PFSK-1 (cell line): ENCODE results near the gene OSBPL2.

Source experiments
- FOXP2 ChIP-seq: optimal IDR thresholded peaks from 2 replicates; pipeline ENCODE3; 2011; ENCODE audit warnings: borderline replicate concordance, control low read depth, inconsistent platforms; ENCODE audit not compliant: insufficient read depth; ENCODE audit errors: extremely low read length, extremely low read depth
- POLR2AphosphoS5 ChIP-seq: IDR thresholded peaks from 2 replicates; pipeline ENCODE4 v1.6.1; 2012; ENCODE audit warnings: low read depth, mild to moderate bottlenecking, control low read depth, low read length, moderate library complexity
- SIN3A ChIP-seq: IDR thresholded peaks from 2 replicates; pipeline ENCODE4 v1.6.1; 2012; ENCODE audit warnings: mild to moderate bottlenecking, low read length, moderate library complexity, borderline replicate concordance; ENCODE audit not compliant: insufficient read depth
- TAF1 ChIP-seq: IDR thresholded peaks from 2 replicates; pipeline ENCODE4 v1.6.1; 2012; ENCODE audit warnings: low read length, control low read depth, borderline replicate concordance; ENCODE audit not compliant: insufficient read depth
- TF ChIP-seq, protein P1 (sequence below), 2 experiments: IDR thresholded peaks; 2 replicates each; pipeline versions ENCODE4 v1.6.1 to v1.8.0; 2011 to 2012; ENCODE audit warnings: low read depth in 2 of 2, low read length in 2 of 2, control low read depth in 1 of 2, inconsistent platforms in 1 of 2, mild to moderate bottlenecking in 1 of 2, moderate library complexity in 1 of 2; ENCODE audit not compliant: insufficient read depth in 1 of 2

Gene OSBPL2

DNA sequence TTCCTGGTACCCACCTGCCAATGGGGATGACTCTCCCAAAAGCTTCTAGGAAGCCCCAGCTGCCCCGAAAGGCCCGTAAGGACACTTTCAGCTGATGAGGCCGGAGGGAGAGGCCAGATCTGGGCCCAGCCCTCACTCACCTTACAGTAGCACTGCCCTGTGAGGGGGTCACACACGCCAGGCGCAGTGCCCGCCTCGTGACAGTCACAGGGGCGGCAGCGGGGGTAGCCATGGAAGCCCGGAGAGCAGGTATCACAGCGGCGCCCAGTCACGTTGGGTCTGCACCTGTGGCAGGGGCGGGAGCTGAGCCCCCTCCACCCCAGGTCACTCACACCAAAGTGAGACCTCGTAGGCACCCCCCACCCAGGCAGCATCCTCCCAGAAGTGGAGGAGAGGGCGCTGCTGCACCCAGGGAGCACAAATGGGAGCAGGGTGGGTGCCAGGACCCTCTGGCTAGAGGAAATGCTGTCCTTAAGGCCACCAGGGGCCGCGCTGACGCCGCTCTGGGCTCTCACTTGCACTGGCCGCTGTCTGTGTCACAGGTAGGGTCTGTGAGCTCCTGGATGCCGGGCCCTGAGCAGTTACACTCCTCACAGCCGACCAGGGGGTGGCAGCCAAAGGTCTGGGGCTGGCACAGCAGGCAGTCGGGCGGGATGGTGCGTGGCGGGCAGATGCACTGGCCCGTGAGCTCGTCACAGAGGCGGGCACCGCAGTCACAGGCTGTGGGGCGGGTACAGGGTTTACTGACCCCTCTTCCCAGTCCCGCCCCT lies 89.6 kb downstream of the OSBPL2 start:
- TF ChIP-seq, protein P1, sequence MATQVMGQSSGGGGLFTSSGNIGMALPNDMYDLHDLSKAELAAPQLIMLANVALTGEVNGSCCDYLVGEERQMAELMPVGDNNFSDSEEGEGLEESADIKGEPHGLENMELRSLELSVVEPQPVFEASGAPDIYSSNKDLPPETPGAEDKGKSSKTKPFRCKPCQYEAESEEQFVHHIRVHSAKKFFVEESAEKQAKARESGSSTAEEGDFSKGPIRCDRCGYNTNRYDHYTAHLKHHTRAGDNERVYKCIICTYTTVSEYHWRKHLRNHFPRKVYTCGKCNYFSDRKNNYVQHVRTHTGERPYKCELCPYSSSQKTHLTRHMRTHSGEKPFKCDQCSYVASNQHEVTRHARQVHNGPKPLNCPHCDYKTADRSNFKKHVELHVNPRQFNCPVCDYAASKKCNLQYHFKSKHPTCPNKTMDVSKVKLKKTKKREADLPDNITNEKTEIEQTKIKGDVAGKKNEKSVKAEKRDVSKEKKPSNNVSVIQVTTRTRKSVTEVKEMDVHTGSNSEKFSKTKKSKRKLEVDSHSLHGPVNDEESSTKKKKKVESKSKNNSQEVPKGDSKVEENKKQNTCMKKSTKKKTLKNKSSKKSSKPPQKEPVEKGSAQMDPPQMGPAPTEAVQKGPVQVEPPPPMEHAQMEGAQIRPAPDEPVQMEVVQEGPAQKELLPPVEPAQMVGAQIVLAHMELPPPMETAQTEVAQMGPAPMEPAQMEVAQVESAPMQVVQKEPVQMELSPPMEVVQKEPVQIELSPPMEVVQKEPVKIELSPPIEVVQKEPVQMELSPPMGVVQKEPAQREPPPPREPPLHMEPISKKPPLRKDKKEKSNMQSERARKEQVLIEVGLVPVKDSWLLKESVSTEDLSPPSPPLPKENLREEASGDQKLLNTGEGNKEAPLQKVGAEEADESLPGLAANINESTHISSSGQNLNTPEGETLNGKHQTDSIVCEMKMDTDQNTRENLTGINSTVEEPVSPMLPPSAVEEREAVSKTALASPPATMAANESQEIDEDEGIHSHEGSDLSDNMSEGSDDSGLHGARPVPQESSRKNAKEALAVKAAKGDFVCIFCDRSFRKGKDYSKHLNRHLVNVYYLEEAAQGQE (IDR thresholded peaks at IDR 0.05; ENCODE audit: insufficient read depth in 1 of 2, low read depth in 2 of 2, low read length in 2 of 2), result no peak
- no peak for TF ChIP-seq TAF1
- TF ChIP-seq POLR2AphosphoS5, result no peak
- TF ChIP-seq SIN3A, result no peak
- no peak for TF ChIP-seq FOXP2

DNA sequence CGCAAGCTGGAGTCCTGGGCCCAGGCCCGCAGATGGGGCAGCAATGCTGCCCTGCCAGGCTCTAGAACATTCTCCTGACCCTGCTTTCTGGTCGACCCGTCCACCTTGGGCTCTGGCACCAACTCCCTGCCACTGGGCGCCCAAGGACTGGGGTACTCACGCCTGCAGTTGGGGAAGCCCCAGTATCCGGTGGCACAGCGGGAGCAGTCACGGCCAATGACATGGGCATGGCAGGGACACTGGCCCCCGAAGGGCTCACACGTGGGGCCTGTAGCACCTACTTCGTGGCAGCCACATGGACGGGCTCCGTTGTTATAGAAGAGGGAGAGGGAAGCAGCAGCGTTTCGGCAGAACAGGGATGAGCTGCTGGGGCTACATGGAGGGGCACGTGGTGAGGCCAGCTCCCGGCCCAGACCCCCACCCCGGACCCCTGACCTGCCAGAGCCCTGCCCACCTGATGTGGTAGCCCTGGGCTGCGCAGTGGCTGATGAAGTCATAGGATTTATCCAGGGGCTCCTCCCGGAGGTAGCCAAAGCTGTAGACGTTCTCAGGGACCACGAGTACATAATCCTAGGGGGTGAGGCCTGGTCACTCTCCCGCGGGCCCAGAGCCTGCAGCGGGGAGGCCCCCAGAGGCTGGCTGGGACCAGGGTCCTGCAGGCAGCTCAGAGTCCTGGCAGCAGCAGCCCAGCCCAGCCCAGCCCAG lies 90.5 kb downstream of the OSBPL2 start:
- TF ChIP-seq POLR2AphosphoS5 (no peak), TAF1 (no peak), FOXP2 (no peak), SIN3A (no peak)
- TF ChIP-seq, protein P1 (IDR thresholded peaks at IDR 0.05; ENCODE audit: insufficient read depth in 1 of 2, low read depth in 2 of 2, low read length in 2 of 2), result no peak

DNA sequence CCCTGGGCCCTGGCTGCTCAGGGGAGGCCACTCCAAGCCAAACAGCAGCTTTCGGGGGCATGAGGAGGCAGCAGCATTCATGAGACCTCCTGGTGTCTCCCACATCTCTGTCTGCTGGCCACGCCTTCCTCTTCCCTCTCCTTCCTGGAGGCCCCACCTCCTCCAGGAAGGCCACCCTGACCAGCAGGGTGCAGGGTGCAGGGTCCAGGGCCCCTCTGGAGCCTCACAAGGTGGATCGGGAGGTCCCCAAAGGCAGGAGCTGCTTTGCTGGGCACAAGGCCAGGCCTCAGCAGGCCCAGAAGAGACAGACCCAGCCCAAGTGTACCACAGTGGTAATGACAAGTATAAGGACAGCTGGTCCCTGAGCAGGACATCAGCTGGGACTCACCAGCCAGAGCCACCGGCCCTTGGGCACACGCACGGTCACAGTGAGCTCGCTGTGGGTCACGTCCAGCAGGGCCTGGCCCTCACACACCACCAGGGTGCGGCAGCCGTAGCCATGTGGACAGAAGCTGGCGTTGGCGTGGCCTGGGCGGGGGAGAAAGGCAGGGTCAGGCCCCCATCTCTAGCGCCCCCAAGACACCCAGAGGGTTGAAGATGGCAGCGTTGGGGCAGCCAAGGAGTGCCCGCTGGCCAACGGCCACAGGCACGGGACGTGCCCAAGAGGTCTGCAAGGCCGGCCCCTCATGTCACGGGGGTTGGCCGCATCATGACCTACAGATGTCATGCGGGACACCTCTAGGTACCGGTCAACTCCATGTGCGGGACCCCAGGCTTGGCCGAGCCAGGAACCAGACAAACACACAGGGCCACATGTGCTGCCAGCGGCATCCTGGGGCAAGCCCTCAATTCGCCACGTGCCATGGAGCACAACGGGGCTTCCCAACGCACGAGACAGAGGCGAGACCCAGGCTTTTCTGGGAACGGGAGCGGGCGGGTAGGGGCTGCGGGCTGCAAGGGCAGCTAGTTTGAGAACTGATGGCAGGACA lies 91.4 kb downstream of the OSBPL2 start:
- TF ChIP-seq FOXP2 (no peak), TAF1 (no peak), POLR2AphosphoS5 (no peak), SIN3A (no peak)
- TF ChIP-seq, protein P1 (IDR thresholded peaks at IDR 0.05; ENCODE audit: insufficient read depth in 1 of 2, low read depth in 2 of 2, low read length in 2 of 2), result no peak

DNA sequence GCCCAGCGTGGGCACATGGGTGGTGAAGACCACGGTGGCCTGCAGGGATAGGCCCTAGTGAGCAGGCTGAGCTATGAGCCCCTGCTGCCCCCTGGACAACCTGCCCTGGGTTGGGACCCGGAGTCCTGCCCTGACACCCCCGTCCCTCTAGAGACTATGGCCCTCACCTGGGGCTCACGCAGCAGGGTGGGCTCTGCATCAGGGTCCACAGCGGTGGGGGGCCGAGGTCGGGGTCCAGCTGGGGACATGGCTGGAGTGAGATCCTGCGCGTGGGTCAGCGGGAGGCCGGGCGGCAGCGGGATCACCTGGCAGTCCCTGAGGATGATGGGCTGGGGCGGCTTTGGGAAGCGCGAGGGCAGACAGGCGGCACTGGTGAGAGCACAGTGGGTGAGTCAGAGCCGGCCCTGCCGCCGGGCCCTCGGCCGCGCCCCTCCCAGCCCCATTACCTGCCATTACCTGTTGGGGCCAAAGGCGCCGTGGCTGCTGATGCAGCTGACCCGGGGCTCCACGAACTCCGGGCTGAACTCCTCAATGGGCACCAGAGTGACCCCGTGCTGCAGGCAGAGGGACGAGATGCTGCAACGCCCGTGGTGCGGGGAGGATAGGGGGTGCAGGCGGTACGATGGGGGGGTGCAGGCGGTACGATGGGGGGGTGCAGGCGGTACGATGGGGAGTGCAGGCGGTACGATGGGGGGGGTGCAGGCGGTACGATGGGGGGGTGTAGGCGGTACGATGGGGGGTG lies 92.4 kb downstream of the OSBPL2 start:
- TF ChIP-seq FOXP2 (no peak), TAF1 (no peak), POLR2AphosphoS5 (no peak), SIN3A (no peak)
- TF ChIP-seq, protein P1 (IDR thresholded peaks at IDR 0.05; ENCODE audit: insufficient read depth in 1 of 2, low read depth in 2 of 2, low read length in 2 of 2), result no peak
